K562 (cell line): ENCODE measurements around the gene PPP1R13L. TPM values are rescaled to one million over a fixed set of nuclear protein-coding genes. Genes with fewer than 3 reads are reported as not detected.

ENCODE experiments used
- CLOCK ChIP-seq: fragments of 250-450 bp; sonication (Bioruptor Pico); IDR thresholded peaks from 2 replicates; pipeline ENCODE4 v1.4.0; 2020; ENCODE audit warnings: mild to moderate bottlenecking, moderate library complexity, borderline replicate concordance
- CREB3 ChIP-seq: fragments of 450-650 bp; conservative IDR thresholded peaks from 2 replicates; pipeline ENCODE4 v1.6.1; 2016; ENCODE audit warnings: missing genetic modification characterization, low read depth, mild to moderate bottlenecking, missing compliant biosample characterization, moderate library complexity
- GATA2 ChIP-seq: sonication (generic); formaldehyde crosslinking; IDR thresholded peaks from 2 replicates; pipeline ENCODE4 v1.4.0; 2020; ENCODE audit warnings: mild to moderate bottlenecking, missing genetic modification reagents
- MAFF ChIP-seq: IDR thresholded peaks from 2 replicates; pipeline ENCODE4 v1.6.1; 2012; ENCODE audit warnings: low read length, improper control_type of control experiment
- PHB ChIP-seq: fragments of 250-450 bp; sonication (Bioruptor Pico); IDR thresholded peaks from 2 replicates; pipeline ENCODE4 v1.5.0; 2021
- RBM17 ChIP-seq: fragments of 200-400 bp; formaldehyde crosslinking; IDR thresholded peaks from 2 replicates; pipeline ENCODE4 v1.6.1; 2017; ENCODE audit warnings: low read depth, mild to moderate bottlenecking, low read length, borderline replicate concordance
- SMARCE1 ChIP-seq: fragments of 450-650 bp; IDR thresholded peaks from 2 replicates; pipeline ENCODE4 v1.7.1; 2016; ENCODE audit warnings: mild to moderate bottlenecking
- ZBTB17 ChIP-seq: fragments of 450-650 bp; formaldehyde crosslinking; IDR thresholded peaks from 2 replicates; pipeline ENCODE4 v1.4.0; 2020; ENCODE audit warnings: mild to moderate bottlenecking
- polyA plus RNA-seq, 8 experiments: library from polyadenylated mRNA; depleted of rRNA in 4 of 8; stranded (reverse) in 5 of 8; unstranded in 3 of 8; fragments of >200 nt; fragmentation: Nextera tagmentation in 2 of 8; fragmentation: Illumina TruSeq in 1 of 8; extraction: Ambion mirVana in 2 of 8; extraction: Trizol in 1 of 8; gene quantifications; 2 replicates each; pipeline versions ENCODE4 v1.2.1 to v1.2.3, GENCODE V29; 2011 to 2014; ENCODE audit warnings: inconsistent platforms in 1 of 8, missing spikeins in 1 of 8
- total RNA-seq, 7 experiments: library from RNA; depleted of rRNA in 6 of 7; stranded (reverse); fragments of >200 nt in 6 of 7; fragmentation: Illumina TruSeq in 2 of 7; extraction: Trizol in 2 of 7; gene quantifications; 2 replicates each; pipeline versions ENCODE4 v1.2.1 to v1.2.3, GENCODE V29; 2011 to 2021; ENCODE audit warnings: low replicate concordance in 1 of 7
- TF ChIP-seq, protein P1 (sequence below), 2 experiments: fragments of 450-650 bp; formaldehyde crosslinking in 1 of 2; IDR thresholded peaks; 2 replicates each; pipeline versions ENCODE4 v1.4.0 to v1.6.1; 2014 to 2020; ENCODE audit warnings: mild to moderate bottlenecking in 2 of 2, borderline replicate concordance in 1 of 2, low read depth in 1 of 2
- TF ChIP-seq, protein P2 (sequence below), 2 experiments: fragments of 450-650 bp in 1 of 2; sonication (generic) in 1 of 2; formaldehyde crosslinking; conservative IDR thresholded peaks; 2 replicates each; pipeline versions ENCODE4 v1.4.0 to v1.8.1; 2020 to 2022; ENCODE audit warnings: mild to moderate bottlenecking in 1 of 2, missing genetic modification reagents in 1 of 2
- TF ChIP-seq, protein P3 (sequence below): fragments of 250-450 bp; sonication (Bioruptor Pico); IDR thresholded peaks from 2 replicates; pipeline ENCODE4 v1.5.1; 2021; ENCODE audit warnings: mild to moderate bottlenecking

Gene PPP1R13L
- total and polyA plus RNA-seq, 9 of the 15 experiments (the other 6 are each of a cell fraction or from before 2014, with no cell fraction given) = 0.32 to 6.7 (median 2.0) TPM

- TF ChIP-seq, protein P1, sequence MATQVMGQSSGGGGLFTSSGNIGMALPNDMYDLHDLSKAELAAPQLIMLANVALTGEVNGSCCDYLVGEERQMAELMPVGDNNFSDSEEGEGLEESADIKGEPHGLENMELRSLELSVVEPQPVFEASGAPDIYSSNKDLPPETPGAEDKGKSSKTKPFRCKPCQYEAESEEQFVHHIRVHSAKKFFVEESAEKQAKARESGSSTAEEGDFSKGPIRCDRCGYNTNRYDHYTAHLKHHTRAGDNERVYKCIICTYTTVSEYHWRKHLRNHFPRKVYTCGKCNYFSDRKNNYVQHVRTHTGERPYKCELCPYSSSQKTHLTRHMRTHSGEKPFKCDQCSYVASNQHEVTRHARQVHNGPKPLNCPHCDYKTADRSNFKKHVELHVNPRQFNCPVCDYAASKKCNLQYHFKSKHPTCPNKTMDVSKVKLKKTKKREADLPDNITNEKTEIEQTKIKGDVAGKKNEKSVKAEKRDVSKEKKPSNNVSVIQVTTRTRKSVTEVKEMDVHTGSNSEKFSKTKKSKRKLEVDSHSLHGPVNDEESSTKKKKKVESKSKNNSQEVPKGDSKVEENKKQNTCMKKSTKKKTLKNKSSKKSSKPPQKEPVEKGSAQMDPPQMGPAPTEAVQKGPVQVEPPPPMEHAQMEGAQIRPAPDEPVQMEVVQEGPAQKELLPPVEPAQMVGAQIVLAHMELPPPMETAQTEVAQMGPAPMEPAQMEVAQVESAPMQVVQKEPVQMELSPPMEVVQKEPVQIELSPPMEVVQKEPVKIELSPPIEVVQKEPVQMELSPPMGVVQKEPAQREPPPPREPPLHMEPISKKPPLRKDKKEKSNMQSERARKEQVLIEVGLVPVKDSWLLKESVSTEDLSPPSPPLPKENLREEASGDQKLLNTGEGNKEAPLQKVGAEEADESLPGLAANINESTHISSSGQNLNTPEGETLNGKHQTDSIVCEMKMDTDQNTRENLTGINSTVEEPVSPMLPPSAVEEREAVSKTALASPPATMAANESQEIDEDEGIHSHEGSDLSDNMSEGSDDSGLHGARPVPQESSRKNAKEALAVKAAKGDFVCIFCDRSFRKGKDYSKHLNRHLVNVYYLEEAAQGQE (IDR thresholded peaks at IDR 0.05; ENCODE audit: borderline replicate concordance) = no peak
- TF ChIP-seq, protein P1 (CRISPR knock-in tag; IDR thresholded peaks at IDR 0.05; ENCODE audit: low read depth) = no peak
- no peak for TF ChIP-seq MAFF
- no peak for TF ChIP-seq RBM17
- TF ChIP-seq SMARCE1 = peak; percentile 78
- TF ChIP-seq, protein P2, sequence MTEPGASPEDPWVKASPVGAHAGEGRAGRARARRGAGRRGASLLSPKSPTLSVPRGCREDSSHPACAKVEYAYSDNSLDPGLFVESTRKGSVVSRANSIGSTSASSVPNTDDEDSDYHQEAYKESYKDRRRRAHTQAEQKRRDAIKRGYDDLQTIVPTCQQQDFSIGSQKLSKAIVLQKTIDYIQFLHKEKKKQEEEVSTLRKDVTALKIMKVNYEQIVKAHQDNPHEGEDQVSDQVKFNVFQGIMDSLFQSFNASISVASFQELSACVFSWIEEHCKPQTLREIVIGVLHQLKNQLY (CRISPR knock-in tag; conservative IDR thresholded peaks at IDR 0.05) = no peak
- TF ChIP-seq, protein P3, sequence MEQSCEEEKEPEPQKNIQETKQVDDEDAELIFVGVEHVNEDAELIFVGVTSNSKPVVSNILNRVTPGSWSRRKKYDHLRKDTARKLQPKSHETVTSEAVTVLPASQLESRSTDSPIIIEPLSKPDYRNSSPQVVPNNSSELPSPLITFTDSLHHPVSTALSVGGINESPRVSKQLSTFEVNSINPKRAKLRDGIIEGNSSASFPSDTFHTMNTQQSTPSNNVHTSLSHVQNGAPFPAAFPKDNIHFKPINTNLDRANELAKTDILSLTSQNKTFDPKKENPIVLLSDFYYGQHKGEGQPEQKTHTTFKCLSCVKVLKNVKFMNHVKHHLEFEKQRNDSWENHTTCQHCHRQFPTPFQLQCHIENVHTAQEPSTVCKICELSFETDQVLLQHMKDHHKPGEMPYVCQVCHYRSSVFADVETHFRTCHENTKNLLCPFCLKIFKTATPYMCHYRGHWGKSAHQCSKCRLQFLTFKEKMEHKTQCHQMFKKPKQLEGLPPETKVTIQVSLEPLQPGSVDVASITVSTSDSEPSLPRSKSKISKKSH (CRISPR knock-in tag) = no peak
- TF ChIP-seq ZBTB17 = peak; percentile 41; the same call in 1 of the 2 replicates
- no peak for TF ChIP-seq PHB (CRISPR knock-in tag)
- no peak for TF ChIP-seq CLOCK (CRISPR knock-in tag)
- TF ChIP-seq CREB3 (tag) = no peak
- no peak for TF ChIP-seq GATA2 (CRISPR knock-in tag)
Observed at GRCh38 chr19:45443462-45444317, 38.8 kb upstream of the PPP1R13L start (continued).
